Smooth muscle cell (in vitro differentiated cells): ENCODE data around the gene INPP5K. TPM values are rescaled to one million over a fixed set of nuclear protein-coding genes. Genes with fewer than 3 reads are reported as not detected.

Experiments
- DNase-seq: peaks from one replicate; lab custom pipeline; 2025; ENCODE audit not compliant: unreplicated experiment; lab: John Stamatoyannopoulos, UW
- H2AFZ ChIP-seq: fragments of 200-600 bp; sonication (generic); 2 replicates; pipeline ENCODE4 v1.6.0; 2016; ENCODE audit warnings: antibody characterized with exemption, low read depth, mild to moderate bottlenecking
- H3F3A ChIP-seq: fragments of 200-600 bp; sonication (generic); 2 replicates; pipeline ENCODE4 v1.6.0; 2017; ENCODE audit warnings: antibody characterized with exemption, low read depth
- H3K27ac ChIP-seq: fragments of 200-600 bp; sonication (generic); 2 replicates; pipeline ENCODE4 v1.5.1; 2016; ENCODE audit warnings: low read depth, mild to moderate bottlenecking
- H3K27me3 ChIP-seq: fragments of 200-600 bp; sonication (generic); 2 replicates; pipeline ENCODE4 v1.6.1; 2016; ENCODE audit warnings: low read depth, mild to moderate bottlenecking
- H3K36me3 ChIP-seq: fragments of 200-600 bp; sonication (generic); 2 replicates; pipeline ENCODE4 v1.5.1; 2016; ENCODE audit warnings: low read depth
- H3K4me1 ChIP-seq: fragments of 200-600 bp; sonication (generic); 2 replicates; pipeline ENCODE4 v1.5.1; 2016; ENCODE audit warnings: low read depth
- H3K4me2 ChIP-seq: fragments of 200-600 bp; sonication (generic); 2 replicates; pipeline ENCODE4 v1.6.0; 2016; ENCODE audit warnings: mild to moderate bottlenecking
- H3K4me3 ChIP-seq: fragments of 200-600 bp; sonication (generic); 2 replicates; pipeline ENCODE4 v1.5.1; 2016; ENCODE audit warnings: mild to moderate bottlenecking
- H3K79me2 ChIP-seq: fragments of 200-600 bp; sonication (generic); 2 replicates; pipeline ENCODE4 v1.6.0; 2016; ENCODE audit warnings: low read depth, mild to moderate bottlenecking
- H3K9ac ChIP-seq: fragments of 200-600 bp; sonication (generic); 2 replicates; pipeline ENCODE4 v1.6.0; 2016; ENCODE audit warnings: low read depth
- H3K9me3 ChIP-seq: fragments of 200-600 bp; sonication (generic); replicated peaks from 2 replicates; pipeline ENCODE4 v1.5.1; 2016; ENCODE audit warnings: low read depth
- H4K20me1 ChIP-seq: fragments of 200-600 bp; sonication (generic); 2 replicates; pipeline ENCODE4 v1.6.0; 2016; ENCODE audit warnings: low read depth
- WGBS: methylation state at CpG from one replicate; pipeline ENCODE4 v1.1.7; 2016; ENCODE audit warnings: low lambda C conversion rate; 5-methylcytosine and 5-hydroxymethylcytosine counted together
- polyA plus RNA-seq: library from polyadenylated mRNA; unstranded; fragments of >200 nt; fragmentation: Nextera tagmentation; extraction: Ambion mirVana; gene quantifications from 2 replicates; pipeline ENCODE4 v1.2.1, GENCODE V29; 2016
- total RNA-seq: library from RNA; depleted of rRNA; stranded (reverse); fragments of >200 nt; gene quantifications from 2 replicates; pipeline ENCODE4 v1.2.3, GENCODE V29; 2014
- TF ChIP-seq, protein P1 (sequence below): fragments of 200-600 bp; sonication (generic); IDR thresholded peaks from 2 replicates; pipeline ENCODE4 v1.5.1; 2017; ENCODE audit warnings: borderline replicate concordance, mild to moderate bottlenecking, antibody characterized with exemption; ENCODE audit not compliant: insufficient read depth, poor library complexity, severe bottlenecking

INPP5K gene
- total and polyA plus RNA-seq, 2 experiments from 2014 or later, result 9.6 to 12.6 TPM

DNA sequence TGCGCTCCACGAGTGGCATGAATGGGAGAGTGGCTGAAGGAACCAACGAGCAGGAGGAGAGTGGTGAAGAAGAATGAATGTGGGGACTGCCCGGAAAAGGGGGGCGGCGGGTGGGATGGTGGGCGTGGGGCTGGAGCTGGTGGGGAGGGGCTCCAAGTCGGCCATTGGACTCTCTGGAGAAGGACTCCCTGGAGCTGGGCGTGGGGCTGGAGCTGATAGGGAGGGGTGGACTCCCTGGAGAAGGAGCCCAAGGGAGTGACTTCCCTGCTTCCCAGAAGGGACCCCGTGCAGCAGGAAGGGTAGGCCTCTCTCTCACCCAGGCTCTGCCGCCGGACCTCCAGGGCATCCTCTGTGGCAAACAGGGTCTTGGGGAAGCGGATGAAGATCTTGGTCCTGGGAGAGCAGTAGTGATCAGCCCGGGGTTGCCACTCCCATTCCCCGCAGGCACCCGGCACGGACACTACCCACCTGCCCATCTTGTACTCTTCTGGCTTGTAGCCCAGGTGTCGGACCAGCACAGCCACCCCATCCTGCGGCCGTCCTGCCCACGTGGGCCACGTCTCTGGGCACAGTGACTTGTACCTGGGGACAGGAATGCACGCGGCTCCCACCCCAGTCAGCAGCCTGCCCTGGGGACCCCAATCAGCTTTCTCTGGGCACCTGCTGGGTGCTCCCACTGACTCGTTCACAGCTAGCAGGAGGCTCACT, 45.5 kb downstream of the INPP5K start:
- no peak for DNase-seq
- over 99% methylated on average over 16 of the region's 25 CpGs for whole genome bisulfite sequencing
- H3K36me3 ChIP-seq, result no peaks in the 10 kb centered on the region

DNA sequence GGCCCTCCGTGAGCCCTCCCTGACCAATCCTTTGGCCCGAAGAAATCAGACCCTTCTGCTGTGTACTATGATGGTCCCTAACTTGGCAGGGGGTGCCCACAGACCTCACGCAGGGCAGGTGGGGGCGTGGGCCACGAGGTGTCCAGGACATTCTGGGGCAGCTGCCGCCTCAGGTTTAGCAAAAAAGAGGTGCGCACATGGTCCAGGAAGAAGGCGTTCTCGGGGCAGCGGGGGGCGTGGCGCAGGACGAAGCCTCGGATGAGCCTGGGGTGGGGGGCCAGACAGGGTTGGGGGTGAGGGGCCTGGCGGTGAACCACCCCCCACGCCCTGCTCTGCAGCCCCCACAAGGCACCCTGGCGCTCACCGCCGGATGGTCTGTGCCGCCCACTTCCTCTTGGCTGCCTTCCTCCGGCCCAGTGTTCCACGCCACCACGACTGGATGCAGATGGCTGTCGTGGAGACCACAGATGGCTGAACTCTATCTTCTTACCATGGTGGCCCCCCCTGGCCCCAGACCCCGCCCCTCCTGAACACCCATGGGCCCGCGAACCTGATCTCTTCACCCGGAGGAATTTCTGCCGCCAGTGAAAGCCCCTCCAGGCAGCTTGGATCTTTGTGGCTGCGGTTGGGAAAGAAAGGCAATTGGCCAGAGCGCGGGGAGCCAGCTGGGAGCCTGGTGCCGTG, 46.2 kb downstream of the INPP5K start:
- Histone ChIP-seq H4K20me1 (peaks cover 22% of the 10 kb centered on the region), H2AFZ (no peak overlapping the region), H3F3A (no peaks in the 10 kb centered on the region), H3K4me3 (no peak overlapping the region), H3K27me3 (no peaks in the 10 kb centered on the region), H3K79me2 (no peaks in the 10 kb centered on the region), H3K9me3 (no peaks in the 10 kb centered on the region), H3K9ac (no peak overlapping the region), H3K4me2 (no peak overlapping the region), H3K36me3 (no peaks in the 10 kb centered on the region), H3K27ac (no peak overlapping the region), H3K4me1 (no peaks in the 10 kb centered on the region)
- DNase-seq, result no peak
- TF ChIP-seq, protein P1, sequence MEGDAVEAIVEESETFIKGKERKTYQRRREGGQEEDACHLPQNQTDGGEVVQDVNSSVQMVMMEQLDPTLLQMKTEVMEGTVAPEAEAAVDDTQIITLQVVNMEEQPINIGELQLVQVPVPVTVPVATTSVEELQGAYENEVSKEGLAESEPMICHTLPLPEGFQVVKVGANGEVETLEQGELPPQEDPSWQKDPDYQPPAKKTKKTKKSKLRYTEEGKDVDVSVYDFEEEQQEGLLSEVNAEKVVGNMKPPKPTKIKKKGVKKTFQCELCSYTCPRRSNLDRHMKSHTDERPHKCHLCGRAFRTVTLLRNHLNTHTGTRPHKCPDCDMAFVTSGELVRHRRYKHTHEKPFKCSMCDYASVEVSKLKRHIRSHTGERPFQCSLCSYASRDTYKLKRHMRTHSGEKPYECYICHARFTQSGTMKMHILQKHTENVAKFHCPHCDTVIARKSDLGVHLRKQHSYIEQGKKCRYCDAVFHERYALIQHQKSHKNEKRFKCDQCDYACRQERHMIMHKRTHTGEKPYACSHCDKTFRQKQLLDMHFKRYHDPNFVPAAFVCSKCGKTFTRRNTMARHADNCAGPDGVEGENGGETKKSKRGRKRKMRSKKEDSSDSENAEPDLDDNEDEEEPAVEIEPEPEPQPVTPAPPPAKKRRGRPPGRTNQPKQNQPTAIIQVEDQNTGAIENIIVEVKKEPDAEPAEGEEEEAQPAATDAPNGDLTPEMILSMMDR, result no peak
- WGBS, result 93% methylated on average over 25 of the region's 33 CpGs

More for the DNA sequence above, 45.5 kb downstream of the INPP5K start:
- no peak overlapping the region for H2AFZ ChIP-seq
- no peak overlapping the region for H3K27ac ChIP-seq
- H3K4me1 ChIP-seq, result no peaks in the 10 kb centered on the region
- TF ChIP-seq, protein P1, result no peak
- no peaks in the 10 kb centered on the region for H3K79me2 ChIP-seq
- H3K9ac ChIP-seq, result no peak overlapping the region
- H3K4me2 ChIP-seq, result no peak overlapping the region
- no peaks in the 10 kb centered on the region for H3K9me3 ChIP-seq
- no peaks in the 10 kb centered on the region for H3F3A ChIP-seq
- H3K4me3 ChIP-seq, result no peak overlapping the region
- H3K27me3 ChIP-seq, result no peaks in the 10 kb centered on the region
- peaks cover 26% of the 10 kb centered on the region for H4K20me1 ChIP-seq

DNA sequence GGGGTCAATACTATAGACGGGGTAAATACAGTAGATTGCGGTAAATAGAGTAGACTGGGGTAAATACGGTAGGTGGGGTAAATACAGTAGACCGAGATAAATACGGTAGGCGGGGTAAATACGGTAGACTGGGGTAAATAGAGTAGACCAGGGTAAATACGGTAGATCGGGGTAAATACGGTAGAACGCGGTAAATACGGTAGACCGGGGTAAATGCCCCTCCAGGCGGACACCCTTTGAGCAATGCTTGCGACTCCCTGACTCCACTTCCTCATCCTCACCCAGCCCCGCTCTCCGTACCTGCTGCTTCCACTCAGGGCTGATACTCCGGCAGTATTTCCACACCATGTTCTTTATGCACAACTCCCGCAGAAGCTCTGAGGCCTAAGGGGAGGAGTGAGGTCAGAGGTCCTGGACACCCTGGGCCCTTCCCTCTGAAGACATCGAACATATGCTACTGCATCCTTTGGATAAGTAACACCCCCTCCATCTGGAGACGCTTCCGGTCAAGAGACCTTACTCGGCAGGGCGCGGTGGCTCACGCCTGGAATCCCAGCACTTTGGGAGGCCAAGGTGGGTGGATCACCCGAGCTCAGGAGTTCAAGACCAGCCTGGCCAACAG, 47.1 kb downstream of the INPP5K start:
- peaks cover 22% of the 10 kb centered on the region for H4K20me1 ChIP-seq
- H3K27me3 ChIP-seq, result no peaks in the 10 kb centered on the region
- no peak overlapping the region for H2AFZ ChIP-seq
- no peak for DNase-seq
- no peaks in the 10 kb centered on the region for H3F3A ChIP-seq
- H3K4me2 ChIP-seq, result no peak overlapping the region
- H3K79me2 ChIP-seq, result no peaks in the 10 kb centered on the region
- WGBS, result 82% methylated on average over 28 of the region's 28 CpGs
- H3K36me3 ChIP-seq, result no peaks in the 10 kb centered on the region
- TF ChIP-seq, protein P1, result no peak
- no peak overlapping the region for H3K4me3 ChIP-seq
- no peaks in the 10 kb centered on the region for H3K4me1 ChIP-seq
- no peak overlapping the region for H3K27ac ChIP-seq
- no peak overlapping the region for H3K9ac ChIP-seq
- H3K9me3 ChIP-seq, result no peaks in the 10 kb centered on the region
